ENCODE measurements around the gene FRAT2.

The FRAT2 gene

DNA sequence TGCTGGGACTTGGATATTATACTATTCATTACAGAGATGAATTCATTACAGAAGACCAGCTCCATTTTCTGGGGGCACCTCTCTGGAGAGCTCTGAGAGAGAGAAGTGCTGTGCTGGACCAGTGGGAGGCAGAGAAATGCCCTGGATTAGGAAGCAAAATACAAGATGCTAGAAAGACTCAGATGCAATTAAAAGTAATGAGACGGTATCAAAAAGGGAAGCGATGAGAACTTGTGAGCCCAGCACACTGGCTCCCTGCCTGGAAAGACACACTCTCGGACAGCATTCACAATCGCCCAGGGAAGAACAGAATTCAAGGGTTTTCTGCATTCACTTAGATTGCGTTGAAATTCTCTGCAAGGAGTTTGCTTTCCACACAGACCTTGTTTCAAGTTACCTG, 3.5 kb upstream of the FRAT2 start:
- H3K4me3 Mint-ChIP-seq: no peak overlapping the region
- intact Hi-C loops (cut with micrococcal nuclease): loop anchor here (10.0 kb wide), 1 partner anchor 67 kb away; the partner anchor contains the start of gene RRP12
- no peak overlapping the region for H3K27ac Mint-ChIP-seq
- H3K4me1 Mint-ChIP-seq (ENCODE audit: low read depth): peaks cover 34% of the 10 kb centered on the region
- H3K27me3 Mint-ChIP-seq: no peaks in the 10 kb centered on the region
- H3K36me3 Mint-ChIP-seq (ENCODE audit: low read depth): peaks cover 9% of the 10 kb centered on the region
- no peaks in the 10 kb centered on the region for H3K9me3 Mint-ChIP-seq

DNA sequence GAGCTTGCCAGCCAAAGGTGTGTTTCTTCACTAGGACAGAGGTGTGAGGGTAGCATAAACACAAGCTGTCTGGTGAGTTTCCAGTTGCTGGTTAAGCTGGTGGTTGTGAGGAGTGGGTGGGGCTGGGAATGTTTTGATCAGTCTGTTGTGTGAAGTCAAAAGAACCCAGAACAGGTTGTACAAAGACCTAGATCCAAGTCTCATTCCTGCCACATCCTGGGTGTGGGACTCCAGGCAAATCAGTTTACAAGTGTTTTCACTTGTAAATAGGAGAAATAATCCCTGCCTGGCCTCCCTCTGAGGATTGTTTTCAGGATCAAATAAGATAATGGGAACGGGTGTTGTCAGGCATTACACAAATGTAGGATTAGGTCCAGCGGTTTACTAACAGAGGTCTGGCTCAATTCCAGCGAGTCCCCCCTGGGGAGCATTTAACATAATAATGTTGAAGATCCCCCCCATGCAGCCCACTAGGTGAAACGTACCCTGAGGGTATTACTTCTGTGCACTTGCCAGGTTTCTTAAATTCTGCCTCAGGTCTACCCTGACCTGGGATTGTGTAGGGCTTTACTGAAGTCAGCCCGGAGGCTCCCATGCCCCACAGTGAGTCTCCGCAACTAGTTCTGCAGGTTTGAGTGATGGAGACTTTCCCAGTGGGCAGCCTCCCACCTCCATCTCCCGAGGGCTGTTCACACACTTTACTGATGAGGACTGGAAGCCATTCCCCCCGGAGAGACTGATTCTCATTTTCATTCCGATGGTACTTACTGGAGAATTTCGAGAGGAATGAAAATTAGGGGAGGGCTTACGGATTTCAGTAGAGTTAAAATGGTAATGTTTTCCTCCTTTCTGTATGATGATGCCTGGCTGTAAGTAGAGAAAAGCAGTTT, 2.7 kb upstream of the FRAT2 start:
- no peak overlapping the region for H3K4me3 Mint-ChIP-seq
- intact Hi-C loops (cut with micrococcal nuclease): loop anchor here (10.0 kb wide), 1 partner anchor 68 kb away; the partner anchor contains the start of gene RRP12
- H3K27ac Mint-ChIP-seq: no peak overlapping the region

DNA sequence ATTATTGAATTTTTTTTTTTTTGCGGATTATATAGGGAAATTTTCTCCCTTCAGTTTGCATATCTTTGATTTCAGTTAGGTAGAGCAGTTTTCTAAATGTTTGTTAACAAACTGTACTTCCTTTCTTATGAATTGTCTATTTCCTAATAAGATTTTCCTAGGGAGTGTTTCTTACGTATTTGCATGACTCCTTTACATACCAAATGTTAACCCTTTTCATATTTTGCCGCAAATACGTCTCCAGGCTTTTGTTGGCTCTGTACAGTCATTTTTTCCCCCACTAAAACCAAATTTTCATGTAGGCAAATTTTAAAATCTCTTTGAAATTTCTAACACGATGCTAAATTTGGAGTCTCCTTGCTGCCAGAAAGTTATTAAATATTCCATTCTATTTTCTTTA, 1.9 kb upstream of the FRAT2 start:
- no peaks in the 10 kb centered on the region for H3K27me3 Mint-ChIP-seq
- peaks cover 50% of the 10 kb centered on the region for H3K4me1 Mint-ChIP-seq (ENCODE audit: low read depth)
- peak overlapping the region; percentile 98 for H3K27ac Mint-ChIP-seq
- intact Hi-C loops (cut with micrococcal nuclease): loop anchor here (10.0 kb wide), 1 partner anchor 68 kb away; the partner anchor contains the start of gene RRP12
- no peaks in the 10 kb centered on the region for H3K9me3 Mint-ChIP-seq
- H3K36me3 Mint-ChIP-seq (ENCODE audit: low read depth): peaks cover 25% of the 10 kb centered on the region
- no peak overlapping the region for H3K4me3 Mint-ChIP-seq

More for the DNA sequence above, 2.7 kb upstream of the FRAT2 start:
- H3K27me3 Mint-ChIP-seq: no peaks in the 10 kb centered on the region
- H3K36me3 Mint-ChIP-seq (ENCODE audit: low read depth): peaks cover 17% of the 10 kb centered on the region
- no peaks in the 10 kb centered on the region for H3K9me3 Mint-ChIP-seq
- H3K4me1 Mint-ChIP-seq (ENCODE audit: low read depth): peaks cover 43% of the 10 kb centered on the region

DNA sequence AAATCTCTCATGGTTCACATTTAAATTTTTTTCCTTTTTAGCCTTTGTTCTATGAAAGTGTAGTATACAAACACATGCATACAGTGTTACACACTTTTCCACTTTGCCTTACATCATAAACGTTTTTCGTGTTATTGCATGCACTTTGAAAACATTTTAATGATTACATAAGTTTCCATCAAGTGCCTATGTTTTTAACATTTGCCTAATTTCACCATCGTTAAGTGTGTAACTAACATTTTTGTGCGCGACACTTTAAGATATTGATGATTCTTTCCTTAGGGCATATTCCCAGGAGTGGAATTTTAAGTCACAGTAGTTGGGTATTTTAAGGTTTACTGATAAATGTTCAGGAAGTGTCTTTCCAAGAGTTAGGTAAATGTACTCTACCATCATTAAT, 1.5 kb upstream of the FRAT2 start:
- H3K9me3 Mint-ChIP-seq: no peaks in the 10 kb centered on the region
- H3K27ac Mint-ChIP-seq: peak overlapping the region; percentile 98
- no peak overlapping the region for H3K4me3 Mint-ChIP-seq
- intact Hi-C loops (cut with micrococcal nuclease): loop anchor here (10.0 kb wide), 1 partner anchor 69 kb away; the partner anchor contains the start of gene RRP12
- no peaks in the 10 kb centered on the region for H3K27me3 Mint-ChIP-seq
- H3K4me1 Mint-ChIP-seq (ENCODE audit: low read depth): peaks cover 54% of the 10 kb centered on the region
- H3K36me3 Mint-ChIP-seq (ENCODE audit: low read depth): peaks cover 29% of the 10 kb centered on the region

DNA sequence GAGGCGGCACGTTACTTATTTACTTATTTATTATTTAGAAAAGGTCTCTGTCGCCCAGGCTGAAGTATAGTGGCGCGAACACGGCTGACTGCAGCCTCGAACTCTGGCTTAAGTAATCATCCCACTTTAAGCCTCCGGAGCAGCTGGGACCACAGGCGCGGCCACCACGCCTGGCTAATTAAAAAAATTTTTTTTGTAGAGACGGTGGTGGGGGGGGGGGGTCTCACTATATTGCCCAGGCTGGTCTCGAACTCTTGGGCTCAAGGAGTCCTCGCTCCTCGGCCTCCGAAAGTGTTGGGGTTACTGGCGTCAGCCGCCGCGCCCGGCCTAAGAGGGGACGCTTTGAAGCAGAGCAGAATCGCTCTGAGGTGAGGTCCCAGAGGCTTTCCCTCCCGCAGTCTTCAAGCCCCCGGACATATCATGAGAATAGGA, 675 bp upstream of the FRAT2 start:
- peaks cover 37% of the 10 kb centered on the region for H3K36me3 Mint-ChIP-seq (ENCODE audit: low read depth)
- H3K4me1 Mint-ChIP-seq (ENCODE audit: low read depth): peaks cover 62% of the 10 kb centered on the region
- H3K4me3 Mint-ChIP-seq: peak overlapping the region; percentile 75
- H3K27me3 Mint-ChIP-seq: no peaks in the 10 kb centered on the region
- no peaks in the 10 kb centered on the region for H3K9me3 Mint-ChIP-seq
- H3K27ac Mint-ChIP-seq: peak overlapping the region; percentile 98
- intact Hi-C loops (cut with micrococcal nuclease): loop anchor here (10.0 kb wide), 1 partner anchor 70 kb away; the partner anchor contains the start of gene RRP12

DNA sequence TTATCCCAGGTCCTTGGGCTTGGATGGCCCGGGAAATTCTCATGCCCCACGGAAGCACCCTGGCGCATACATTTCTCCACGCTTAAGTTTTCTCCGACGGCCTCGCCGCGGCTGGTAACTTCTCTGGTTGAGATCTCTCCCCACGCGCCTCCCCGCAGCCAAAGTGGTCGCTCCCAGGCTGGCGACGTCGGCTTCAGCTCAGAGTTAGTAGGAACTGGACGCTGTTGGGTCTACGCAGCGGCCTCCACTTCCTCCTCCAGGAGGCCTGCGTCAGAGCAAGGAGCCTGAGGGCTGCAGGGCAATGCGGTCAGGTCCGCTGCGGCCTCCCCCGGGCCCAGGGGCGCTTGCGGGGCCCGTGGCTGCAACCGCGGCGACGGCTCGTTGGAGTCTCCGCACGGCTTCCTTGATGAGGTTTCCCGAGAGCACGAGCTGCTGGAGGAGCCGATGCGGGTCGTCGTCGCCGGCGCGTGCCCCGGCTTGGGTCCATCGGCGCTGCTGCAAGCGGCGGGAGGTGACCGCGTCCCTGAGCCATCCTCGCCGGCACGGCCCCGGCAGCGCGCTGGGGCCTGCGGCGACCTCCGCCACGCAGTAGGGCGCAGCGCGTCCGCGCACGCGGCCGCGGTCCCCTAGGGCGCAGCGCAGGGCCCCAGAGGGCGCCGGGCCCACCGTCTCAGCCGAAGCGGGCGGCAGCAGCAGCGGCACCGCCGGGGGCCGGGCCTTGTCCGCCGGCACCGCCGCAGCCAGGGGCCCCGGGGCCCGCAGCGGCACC, 744 bp downstream of the FRAT2 start:
- Mint-ChIP-seq H3K4me3 (peak overlapping the region; percentile 91), H3K4me1 (ENCODE audit: low read depth) (peaks cover 73% of the 10 kb centered on the region), H3K9me3 (no peaks in the 10 kb centered on the region), H3K27me3 (no peaks in the 10 kb centered on the region), H3K27ac (peak overlapping the region; percentile 98), H3K36me3 (ENCODE audit: low read depth) (peaks cover 51% of the 10 kb centered on the region)
- intact Hi-C loops (cut with micrococcal nuclease): loop anchor here (1.0 to 10.0 kb wide), 4 partner anchors 13 to 71 kb away; partner anchors contain the start of gene RRP12

DNA sequence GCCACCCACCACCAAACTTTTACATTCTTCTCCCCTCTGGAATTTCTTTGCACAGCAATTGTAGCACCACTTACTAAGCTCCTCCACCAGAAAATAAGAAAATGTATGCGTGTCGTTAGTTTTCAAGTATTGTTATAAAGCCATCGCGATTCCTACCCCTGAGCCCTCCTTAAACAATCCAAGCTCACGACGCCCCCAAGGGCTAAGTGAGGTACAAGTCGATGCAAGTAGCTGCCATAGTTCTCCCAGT, 1.3 kb downstream of the FRAT2 start:
- Mint-ChIP-seq H3K36me3 (ENCODE audit: low read depth) (peaks cover 56% of the 10 kb centered on the region), H3K4me3 (peak overlapping the region; percentile 91), H3K27ac (peak overlapping the region; percentile 98), H3K9me3 (no peaks in the 10 kb centered on the region), H3K4me1 (ENCODE audit: low read depth) (peaks cover 77% of the 10 kb centered on the region), H3K27me3 (no peaks in the 10 kb centered on the region)
- intact Hi-C loops (cut with micrococcal nuclease): loop anchor here (1.0 to 10.0 kb wide), 4 partner anchors 13 to 72 kb away; partner anchors contain the start of gene RRP12

DNA sequence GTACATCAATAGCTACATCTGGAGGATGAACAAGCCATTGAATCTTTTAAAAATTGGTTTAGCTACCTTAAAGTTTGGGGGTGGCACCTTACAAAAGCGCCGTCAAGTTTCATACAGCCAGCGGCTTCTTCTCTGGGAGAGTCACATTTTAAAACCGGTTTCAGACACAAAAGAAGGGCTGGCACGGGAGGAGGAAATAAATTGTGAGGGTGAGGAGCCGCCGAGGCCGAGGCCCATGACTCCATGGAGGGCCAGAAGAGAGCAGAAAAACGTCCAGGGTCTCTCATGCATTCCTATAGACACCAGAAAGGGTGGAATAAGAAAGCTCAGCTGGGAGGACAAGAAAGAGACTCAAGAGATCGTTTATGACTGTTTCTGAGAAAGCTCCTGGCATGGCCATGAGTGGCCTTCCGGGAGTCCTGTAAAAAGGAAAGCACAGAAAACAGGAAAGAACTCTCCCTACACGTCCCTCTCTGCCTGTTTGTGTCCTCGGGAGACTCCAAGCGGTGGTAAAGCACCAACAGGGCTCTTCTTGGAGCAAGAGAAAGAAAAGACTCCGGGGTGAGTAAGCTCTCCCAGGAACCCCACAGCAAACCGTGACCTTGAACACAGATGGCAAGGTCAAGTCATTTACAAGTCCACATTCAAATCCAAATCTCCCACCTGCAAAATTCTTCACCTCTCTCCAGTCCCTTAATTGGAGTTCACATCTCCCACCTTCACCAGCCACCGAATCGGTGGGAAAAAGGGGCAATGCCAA, 1.8 kb downstream of the FRAT2 start:
- Mint-ChIP-seq H3K27me3 (no peaks in the 10 kb centered on the region), H3K4me1 (ENCODE audit: low read depth) (peaks cover 77% of the 10 kb centered on the region), H3K27ac (peak overlapping the region; percentile 98), H3K9me3 (no peaks in the 10 kb centered on the region), H3K4me3 (peak overlapping the region; percentile 91), H3K36me3 (ENCODE audit: low read depth) (peaks cover 61% of the 10 kb centered on the region)
- intact Hi-C loops (cut with micrococcal nuclease): loop anchor here (1.0 to 10.0 kb wide), 4 partner anchors 12 to 72 kb away; partner anchors contain the start of gene RRP12

DNA sequence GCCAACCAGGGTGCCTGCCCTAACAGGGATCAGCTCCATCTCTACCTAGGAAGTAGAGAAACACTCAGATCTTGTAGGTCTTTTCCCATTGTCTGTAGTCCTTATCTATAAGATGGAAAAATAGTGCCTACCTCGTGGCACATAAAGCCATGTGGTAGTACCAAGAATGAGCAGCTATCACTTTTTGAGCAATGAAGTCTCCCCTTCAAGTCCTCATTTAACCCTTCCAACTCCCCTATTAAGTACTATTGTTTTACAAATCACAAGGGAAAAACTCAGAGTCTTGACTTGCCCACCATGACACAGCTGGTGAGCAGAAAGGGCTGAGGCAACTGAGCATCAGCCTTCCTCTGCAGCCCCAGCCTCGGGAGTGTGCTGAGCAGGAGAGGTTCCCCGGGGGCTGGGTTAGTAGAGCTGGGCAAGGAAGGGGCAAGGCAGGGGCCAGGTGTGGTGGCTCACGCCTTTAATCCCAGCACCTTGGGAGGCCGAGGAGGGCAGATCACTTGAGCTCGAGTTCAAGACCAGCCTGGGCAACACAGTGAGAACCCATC, 3.3 kb downstream of the FRAT2 start:
- H3K36me3 Mint-ChIP-seq (ENCODE audit: low read depth): peaks cover 76% of the 10 kb centered on the region
- peaks cover 77% of the 10 kb centered on the region for H3K4me1 Mint-ChIP-seq (ENCODE audit: low read depth)
- no peaks in the 10 kb centered on the region for H3K27me3 Mint-ChIP-seq
- intact Hi-C loops (cut with micrococcal nuclease): loop anchor here (5.0 to 10.0 kb wide), 3 partner anchors 36 to 74 kb away; partner anchors contain the start of gene RRP12
- H3K4me3 Mint-ChIP-seq: peak overlapping the region; percentile 91
- H3K9me3 Mint-ChIP-seq: no peaks in the 10 kb centered on the region
- peak overlapping the region; percentile 98 for H3K27ac Mint-ChIP-seq

DNA sequence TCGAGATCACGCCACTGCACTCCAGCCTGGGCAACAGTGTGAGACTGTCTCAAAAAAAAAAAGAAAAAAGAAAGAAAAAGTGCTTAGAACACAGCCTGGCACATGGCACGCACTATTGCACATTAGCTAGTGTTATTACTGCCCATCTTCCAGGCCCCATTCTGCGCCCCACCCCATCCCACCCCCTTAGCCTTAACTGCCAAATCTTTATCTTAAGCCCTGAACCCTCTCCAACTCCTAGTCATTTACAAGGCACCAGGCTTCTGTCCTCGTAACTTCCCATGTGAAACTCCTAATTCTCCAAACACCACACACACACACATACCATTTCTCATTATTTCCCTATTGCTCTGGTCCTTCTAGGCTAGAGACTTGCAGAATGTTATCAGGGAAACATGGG, 4.8 kb downstream of the FRAT2 start:
- peaks cover 73% of the 10 kb centered on the region for H3K4me1 Mint-ChIP-seq (ENCODE audit: low read depth)
- intact Hi-C loops (cut with micrococcal nuclease): loop anchor here (5.0 to 10.0 kb wide), 3 partner anchors 38 to 75 kb away; partner anchors contain the start of gene RRP12
- H3K27ac Mint-ChIP-seq: peak overlapping the region; percentile 42
- peak overlapping the region; percentile 50 for H3K4me3 Mint-ChIP-seq
- H3K9me3 Mint-ChIP-seq: no peaks in the 10 kb centered on the region
- peaks cover 81% of the 10 kb centered on the region for H3K36me3 Mint-ChIP-seq (ENCODE audit: low read depth)
- H3K27me3 Mint-ChIP-seq: no peaks in the 10 kb centered on the region

DNA sequence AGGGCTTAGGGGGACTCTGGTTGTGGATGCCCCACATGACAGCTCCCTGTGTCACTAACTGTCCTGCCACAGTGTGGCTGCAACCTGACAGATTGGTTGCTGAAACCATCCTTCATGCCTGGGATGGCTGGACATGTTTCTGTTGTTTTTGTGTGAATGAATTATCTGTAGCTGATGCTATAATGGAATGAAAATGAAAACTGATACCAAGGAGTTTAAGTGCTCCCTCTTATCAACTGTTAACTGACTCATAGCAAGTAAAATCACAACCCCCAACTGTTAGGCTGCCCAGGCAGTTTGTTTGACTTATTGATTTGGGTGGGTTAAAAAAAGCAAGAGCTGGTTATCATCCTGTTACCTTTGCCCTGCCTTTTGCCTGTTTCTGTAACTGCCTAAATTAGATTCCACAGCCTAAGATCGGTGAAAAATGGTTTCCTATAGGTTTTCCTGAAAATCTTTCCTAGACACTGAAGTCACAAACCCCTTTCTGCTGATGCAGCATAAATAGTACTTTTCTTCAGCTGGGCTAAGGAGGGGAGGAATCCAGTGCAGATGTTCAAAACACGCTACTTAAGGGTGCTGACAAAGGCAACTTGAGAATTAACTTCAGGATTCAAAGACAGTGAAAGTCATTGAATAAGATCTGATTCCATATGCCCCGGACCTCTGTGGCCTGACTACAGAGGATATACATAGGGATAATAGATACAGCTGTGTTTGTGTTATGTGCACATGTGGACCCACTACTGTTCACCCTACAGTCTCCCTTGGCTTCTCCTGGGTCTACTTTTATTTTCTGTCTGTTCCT, 5.7 kb downstream of the FRAT2 start:
- H3K36me3 Mint-ChIP-seq (ENCODE audit: low read depth): peaks cover 80% of the 10 kb centered on the region
- intact Hi-C loops (cut with micrococcal nuclease): no loop called here
- no peak overlapping the region for H3K4me3 Mint-ChIP-seq
- H3K27ac Mint-ChIP-seq: peak overlapping the region; percentile 42
- H3K27me3 Mint-ChIP-seq: no peaks in the 10 kb centered on the region
- H3K4me1 Mint-ChIP-seq (ENCODE audit: low read depth): peaks cover 73% of the 10 kb centered on the region
- H3K9me3 Mint-ChIP-seq: no peaks in the 10 kb centered on the region

DNA sequence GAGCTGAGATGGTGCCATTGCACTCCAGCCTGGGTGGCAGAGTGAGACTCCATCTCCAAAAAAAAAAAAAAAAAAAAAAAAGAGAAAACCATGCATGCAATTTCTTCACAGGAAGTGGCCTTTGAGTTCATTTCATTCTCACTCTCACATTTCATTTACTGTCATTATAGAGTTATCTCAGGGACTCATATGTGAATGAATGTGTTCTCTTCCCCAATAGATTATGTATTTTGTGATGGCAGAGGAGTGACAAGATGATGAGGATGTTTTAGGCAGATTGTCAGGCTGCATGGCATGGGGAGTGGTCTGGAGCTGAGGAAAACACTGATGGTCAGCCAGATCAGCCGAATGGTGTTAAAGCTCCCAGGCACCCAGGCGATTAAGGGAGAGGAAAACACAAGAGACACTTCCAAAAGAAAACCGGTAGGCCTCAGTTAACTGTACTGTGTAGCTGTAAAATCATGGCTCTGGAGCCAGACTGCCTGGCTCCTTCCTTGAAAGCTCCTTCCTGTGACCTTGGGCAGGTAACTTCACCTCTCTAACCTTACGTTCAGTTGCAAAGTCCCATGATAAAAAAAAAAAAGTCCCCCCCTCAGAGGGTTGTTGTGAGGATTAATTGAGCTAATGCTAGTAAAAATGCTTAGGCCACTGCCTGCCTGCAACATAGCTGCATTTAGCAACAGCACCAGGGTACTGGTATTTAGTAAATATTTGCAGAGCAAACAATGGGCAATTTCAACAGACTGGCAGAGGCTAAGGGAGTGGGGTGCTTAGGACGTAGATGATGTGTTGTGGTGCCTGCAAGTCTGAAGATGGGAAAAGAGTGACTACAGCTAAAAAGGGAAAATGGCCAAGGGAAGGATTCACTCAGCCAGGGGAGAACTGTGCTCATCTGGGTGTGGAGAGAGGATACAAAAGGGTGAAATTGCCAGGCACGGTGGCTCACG, 6.9 kb downstream of the FRAT2 start:
- peaks cover 72% of the 10 kb centered on the region for H3K4me1 Mint-ChIP-seq (ENCODE audit: low read depth)

More for the DNA sequence above, 6.9 kb downstream of the FRAT2 start:
- Mint-ChIP-seq H3K9me3 (no peaks in the 10 kb centered on the region), H3K4me3 (no peak overlapping the region), H3K27me3 (no peaks in the 10 kb centered on the region), H3K27ac (peak overlapping the region; percentile 39), H3K36me3 (ENCODE audit: low read depth) (peaks cover 68% of the 10 kb centered on the region)
- intact Hi-C loops (cut with micrococcal nuclease): no loop called here
